Measurements from ENCODE around the gene CDK16.

DNA sequence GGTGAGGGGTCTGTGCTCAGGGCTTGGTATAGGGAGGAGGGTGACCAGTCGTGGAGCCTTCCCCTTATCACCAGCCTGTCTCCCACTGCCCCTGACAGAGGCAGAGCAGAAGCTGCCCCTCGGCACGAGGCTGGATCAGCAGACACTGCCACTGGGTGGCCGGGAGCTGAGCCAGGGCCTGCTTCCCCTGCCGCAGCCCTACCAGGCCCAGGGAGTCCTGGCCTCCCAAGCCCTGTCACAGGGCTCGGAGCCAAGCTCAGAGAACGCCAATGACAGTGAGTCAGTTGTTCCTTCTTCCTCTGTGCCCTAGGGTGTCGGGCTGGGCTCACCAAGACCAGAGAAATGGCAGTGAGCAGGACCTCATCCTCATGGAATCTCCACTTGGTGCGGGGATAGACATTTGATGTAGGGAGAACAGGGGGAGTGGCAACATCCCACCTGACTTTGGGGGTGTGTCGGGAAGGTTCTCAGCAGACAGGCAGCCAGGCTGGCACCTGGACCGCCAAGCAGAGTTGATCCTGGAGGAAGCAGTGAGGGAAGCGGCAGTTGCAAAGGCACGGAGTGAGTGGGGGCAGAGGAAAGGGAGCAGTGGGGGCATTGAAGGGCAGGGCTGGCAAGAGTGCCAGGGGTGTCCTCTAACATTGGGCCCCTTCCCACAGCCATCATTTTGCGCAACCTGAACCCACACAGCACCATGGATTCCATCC, 39.1 kb upstream of the CDK16 start:
- TF ChIP-seq, protein P1, sequence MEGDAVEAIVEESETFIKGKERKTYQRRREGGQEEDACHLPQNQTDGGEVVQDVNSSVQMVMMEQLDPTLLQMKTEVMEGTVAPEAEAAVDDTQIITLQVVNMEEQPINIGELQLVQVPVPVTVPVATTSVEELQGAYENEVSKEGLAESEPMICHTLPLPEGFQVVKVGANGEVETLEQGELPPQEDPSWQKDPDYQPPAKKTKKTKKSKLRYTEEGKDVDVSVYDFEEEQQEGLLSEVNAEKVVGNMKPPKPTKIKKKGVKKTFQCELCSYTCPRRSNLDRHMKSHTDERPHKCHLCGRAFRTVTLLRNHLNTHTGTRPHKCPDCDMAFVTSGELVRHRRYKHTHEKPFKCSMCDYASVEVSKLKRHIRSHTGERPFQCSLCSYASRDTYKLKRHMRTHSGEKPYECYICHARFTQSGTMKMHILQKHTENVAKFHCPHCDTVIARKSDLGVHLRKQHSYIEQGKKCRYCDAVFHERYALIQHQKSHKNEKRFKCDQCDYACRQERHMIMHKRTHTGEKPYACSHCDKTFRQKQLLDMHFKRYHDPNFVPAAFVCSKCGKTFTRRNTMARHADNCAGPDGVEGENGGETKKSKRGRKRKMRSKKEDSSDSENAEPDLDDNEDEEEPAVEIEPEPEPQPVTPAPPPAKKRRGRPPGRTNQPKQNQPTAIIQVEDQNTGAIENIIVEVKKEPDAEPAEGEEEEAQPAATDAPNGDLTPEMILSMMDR (IDR thresholded peaks at IDR 0.05): no peak
- TF ChIP-seq ZFX (IDR thresholded peaks at IDR 0.05; ENCODE audit: borderline replicate concordance): no peak
